GM23338 (cell line): ENCODE measurements around the gene VDAC1.

Experiments
- EZH2 ChIP-seq: fragments of 200-600 bp; sonication (generic); IDR thresholded peaks from one replicate; pipeline ENCODE4 v1.8.0; 2017; ENCODE audit warnings: antibody characterized with exemption, mild to moderate bottlenecking, low read depth; ENCODE audit not compliant: unreplicated experiment
- JUNB ChIP-seq: IDR thresholded peaks from one replicate; pipeline ENCODE4 v1.6.1; 2016; ENCODE audit warnings: antibody characterized with exemption; ENCODE audit not compliant: unreplicated experiment
- TF ChIP-seq, protein P1 (sequence below), 2 experiments: fragments of 200-600 bp in 1 of 2; sonication (generic) in 1 of 2; conservative IDR thresholded peaks; 2 replicates each; pipeline versions ENCODE4 v1.5.1 to v1.6.1; 2016 to 2017; ENCODE audit warnings: antibody characterized with exemption in 2 of 2, low read depth in 2 of 2, mild to moderate bottlenecking in 2 of 2, moderate library complexity in 1 of 2

DNA sequence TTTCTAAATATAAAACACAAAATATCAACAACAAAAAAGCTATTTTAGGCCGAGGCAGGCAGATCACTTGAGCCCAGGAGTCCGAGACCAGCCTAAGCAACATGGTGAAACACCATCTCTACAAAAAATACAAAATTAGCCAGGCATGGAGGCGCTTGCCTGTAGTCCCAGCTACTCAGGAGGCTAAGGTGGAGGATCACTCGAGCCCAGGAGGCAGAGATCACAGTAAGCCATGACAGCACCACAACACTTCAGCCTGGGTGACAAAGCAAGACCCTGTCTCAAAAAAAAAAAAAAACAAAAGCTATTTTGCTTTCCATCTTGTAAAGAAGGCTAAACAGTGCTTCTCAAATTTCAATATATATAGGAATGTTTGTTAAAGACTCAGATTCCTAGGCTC lies 47.7 kb downstream of the VDAC1 start:
- TF ChIP-seq JUNB: no peak
- TF ChIP-seq, protein P1, sequence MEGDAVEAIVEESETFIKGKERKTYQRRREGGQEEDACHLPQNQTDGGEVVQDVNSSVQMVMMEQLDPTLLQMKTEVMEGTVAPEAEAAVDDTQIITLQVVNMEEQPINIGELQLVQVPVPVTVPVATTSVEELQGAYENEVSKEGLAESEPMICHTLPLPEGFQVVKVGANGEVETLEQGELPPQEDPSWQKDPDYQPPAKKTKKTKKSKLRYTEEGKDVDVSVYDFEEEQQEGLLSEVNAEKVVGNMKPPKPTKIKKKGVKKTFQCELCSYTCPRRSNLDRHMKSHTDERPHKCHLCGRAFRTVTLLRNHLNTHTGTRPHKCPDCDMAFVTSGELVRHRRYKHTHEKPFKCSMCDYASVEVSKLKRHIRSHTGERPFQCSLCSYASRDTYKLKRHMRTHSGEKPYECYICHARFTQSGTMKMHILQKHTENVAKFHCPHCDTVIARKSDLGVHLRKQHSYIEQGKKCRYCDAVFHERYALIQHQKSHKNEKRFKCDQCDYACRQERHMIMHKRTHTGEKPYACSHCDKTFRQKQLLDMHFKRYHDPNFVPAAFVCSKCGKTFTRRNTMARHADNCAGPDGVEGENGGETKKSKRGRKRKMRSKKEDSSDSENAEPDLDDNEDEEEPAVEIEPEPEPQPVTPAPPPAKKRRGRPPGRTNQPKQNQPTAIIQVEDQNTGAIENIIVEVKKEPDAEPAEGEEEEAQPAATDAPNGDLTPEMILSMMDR (conservative IDR thresholded peaks at IDR 0.05; ENCODE audit: low read depth in 2 of 2): no peak
- TF ChIP-seq EZH2: no peak
